SH-SY5Y (cell line): ENCODE measurements around the gene MAGEB17.

Experiments
- GATA2 ChIP-seq: IDR thresholded peaks from 2 replicates; pipeline ENCODE4 v1.6.1; 2011; ENCODE audit warnings: mild to moderate bottlenecking, low read depth, low read length
- GATA3 ChIP-seq: IDR thresholded peaks from 2 replicates; pipeline ENCODE4 v1.6.1; 2011; ENCODE audit warnings: low read depth, mild to moderate bottlenecking, low read length, moderate library complexity

DNA sequence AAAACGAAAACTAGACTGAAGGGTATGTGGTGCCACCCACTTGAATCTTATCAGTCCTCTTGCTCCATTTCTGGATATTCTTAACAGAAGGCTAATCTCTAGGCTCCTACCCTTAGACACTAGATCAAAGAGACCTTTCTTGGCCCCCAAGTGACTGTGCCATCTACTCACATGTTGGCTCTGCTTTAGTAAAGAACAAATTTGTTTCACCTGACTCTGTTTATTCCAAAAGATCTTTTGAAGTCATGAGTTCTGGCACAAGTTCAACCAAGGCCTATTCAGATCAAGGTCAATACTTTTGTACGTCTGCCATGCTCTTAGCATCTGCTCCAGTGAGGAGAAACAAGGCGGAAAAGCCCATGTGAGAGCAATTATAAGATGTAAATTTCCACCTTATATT is 37.3 kb downstream of the MAGEB17 start:
- no peak for TF ChIP-seq GATA3
- TF ChIP-seq GATA2: no peak
